A549 (cell line): ENCODE data around the gene HBZ.

ENCODE experiments used
- CTCF ChIP-seq: fragments of >200 bp; sonication (Bioruptor Twin); formaldehyde crosslinking; IDR thresholded peaks from 3 replicates; pipeline ENCODE4 v1.5.1; 2016
- E2F6 ChIP-seq: IDR thresholded peaks from 2 replicates; pipeline ENCODE4 v1.6.1; 2012; ENCODE audit warnings: low read depth, borderline replicate concordance
- EP300 ChIP-seq, 2 experiments: fragments of >200 bp; sonication (Bioruptor Twin); formaldehyde crosslinking; IDR thresholded peaks; 2 replicates in 1 of 2; 3 replicates in 1 of 2; pipeline ENCODE4 v1.6.1; 2016 to 2017
- FOSL2 ChIP-seq, 2 experiments: fragments of 450-650 bp in 1 of 2; fragments of >200 bp in 1 of 2; sonication (Bioruptor Twin) in 1 of 2; formaldehyde crosslinking; IDR thresholded peaks; 2 replicates each; pipeline versions ENCODE4 v1.5.0 to v1.6.1; 2016 to 2020; ENCODE audit warnings: mild to moderate bottlenecking in 1 of 2, moderate library complexity in 1 of 2
- KDM5A ChIP-seq: fragments of 200-600 bp; sonication (generic); IDR thresholded peaks from 2 replicates; pipeline ENCODE4 v1.6.1; 2016; ENCODE audit warnings: antibody characterized with exemption, mild to moderate bottlenecking
- MAZ ChIP-seq: fragments of 150-350 bp; IDR thresholded peaks from 2 replicates; pipeline ENCODE4 v1.6.1; 2014; ENCODE audit warnings: antibody characterized with exemption, low read depth, low read length, borderline replicate concordance
- POLR2A ChIP-seq: IDR thresholded peaks from 2 replicates; pipeline ENCODE4 v1.6.1; 2012; ENCODE audit warnings: mild to moderate bottlenecking, low read length
- REST ChIP-seq: fragments of 200-600 bp; sonication (generic); IDR thresholded peaks from 2 replicates; pipeline ENCODE4 v1.6.1; 2016; ENCODE audit warnings: antibody characterized with exemption, mild to moderate bottlenecking, moderate library complexity
- SMC3 ChIP-seq: fragments of >200 bp; sonication (Bioruptor Twin); formaldehyde crosslinking; IDR thresholded peaks from 3 replicates; pipeline ENCODE4 v1.6.1; 2018; ENCODE audit warnings: inconsistent platforms
- ZFP36 ChIP-seq: fragments of 450-650 bp; IDR thresholded peaks from 2 replicates; pipeline ENCODE4 v1.6.1; 2014; ENCODE audit warnings: borderline replicate concordance; ENCODE audit not compliant: partially characterized antibody

GRCh38 chr16:193441-193840, 41.0 kb downstream of the HBZ start:
- no peak for TF ChIP-seq KDM5A
- no peak for TF ChIP-seq CTCF
- no peak for TF ChIP-seq REST
- TF ChIP-seq ZFP36, result no peak
- no peak for TF ChIP-seq E2F6
- no peak for TF ChIP-seq SMC3
- no peak for TF ChIP-seq POLR2A
- no peak for TF ChIP-seq EP300 (IDR thresholded peaks at IDR 0.05)
- no peak for TF ChIP-seq MAZ
- no peak for TF ChIP-seq FOSL2 (IDR thresholded peaks at IDR 0.05)
- no peak for TF ChIP-seq FOSL2 (CRISPR knock-in tag; IDR thresholded peaks at IDR 0.05)
